T-helper 2 cell (primary cell): ENCODE results near the gene PGPEP1.
"Not testable (repeated sequence)": the region's sequence is repeated elsewhere in the genome, so short reads cannot be mapped to it uniquely, and the experiment has no call there.

Experiments
- DNase-seq, 5 experiments: peaks; one replicate each; pipeline versions ENCODE4 v3.0.0 to v3.0.0-alpha.2; 2012 to 2022

PGPEP1 gene

GRCh38 chr19:18332917-18333530 lies 7.4 kb upstream of the PGPEP1 start:
- no peak for DNase-seq

GRCh38 chr19:18333680-18334079 lies 6.7 kb upstream of the PGPEP1 start:
- DNase-seq = no peak

- no peak for DNase-seq
Measured at GRCh38 chr19:18336121-18336520, 4.3 kb upstream of the PGPEP1 start.

GRCh38 chr19:18338541-18338940 lies 1.9 kb upstream of the PGPEP1 start:
- no peak for DNase-seq

GRCh38 chr19:18339723-18340122 lies 675 bp upstream of the PGPEP1 start:
- no peak for DNase-seq

GRCh38 chr19:18340990-18341868 lies 831 bp downstream of the PGPEP1 start:
- DNase-seq = peak in 4 of 5 experiments; percentile 27 to 80 (median 41)

- DNase-seq = no peak
Measured at GRCh38 chr19:18342090-18342632, 1.8 kb downstream of the PGPEP1 start.

- DNase-seq = no peak
Measured at GRCh38 chr19:18344582-18344950, 4.2 kb downstream of the PGPEP1 start.

- DNase-seq = no peak
Measured at GRCh38 chr19:18345296-18345695, 4.9 kb downstream of the PGPEP1 start.

- no peak for DNase-seq
Measured at GRCh38 chr19:18346091-18346490, 5.7 kb downstream of the PGPEP1 start.

GRCh38 chr19:18348171-18348570 lies 7.8 kb downstream of the PGPEP1 start:
- no peak for DNase-seq

GRCh38 chr19:18348818-18349339 lies 8.5 kb downstream of the PGPEP1 start:
- not testable (repeated sequence) for DNase-seq

- DNase-seq = no peak
Measured at GRCh38 chr19:18349524-18350128, 9.2 kb downstream of the PGPEP1 start.

GRCh38 chr19:18350490-18350889 lies 10.1 kb downstream of the PGPEP1 start:
- no peak for DNase-seq

- DNase-seq = no peak
Measured at GRCh38 chr19:18351544-18351943, 11.1 kb downstream of the PGPEP1 start.

GRCh38 chr19:18353378-18354005 lies 13.1 kb downstream of the PGPEP1 start:
- DNase-seq = no peak

GRCh38 chr19:18354743-18355142 lies 14.3 kb downstream of the PGPEP1 start:
- DNase-seq = not testable (repeated sequence)

- DNase-seq = no peak
Measured at GRCh38 chr19:18357041-18357440, 16.6 kb downstream of the PGPEP1 start.

- DNase-seq = no peak
Measured at GRCh38 chr19:18361646-18362045, 21.2 kb downstream of the PGPEP1 start.

GRCh38 chr19:18362934-18363542 lies 22.6 kb downstream of the PGPEP1 start:
- DNase-seq = no peak

- no peak for DNase-seq
Measured at GRCh38 chr19:18363787-18364186, 23.4 kb downstream of the PGPEP1 start.

GRCh38 chr19:18364277-18364825 lies 24.0 kb downstream of the PGPEP1 start:
- DNase-seq = not testable (repeated sequence)
